NCI-H2081 (cell line): ENCODE data around the gene SYT14.
A peak's percentile ranks its signal among the peaks of the same experiment; 100 is the strongest.
"Not testable (repeated sequence)": the region's sequence is repeated elsewhere in the genome, so short reads cannot be mapped to it uniquely, and the experiment has no call there.

ENCODE experiments used
- DNase-seq, 2 experiments: peaks; one replicate each; lab custom pipeline; 2025; lab: John Stamatoyannopoulos, UW

The SYT14 gene

GRCh38 chr1:210117681-210118170 is 179.7 kb downstream of the SYT14 start:
- DNase-seq: no peak

DNA sequence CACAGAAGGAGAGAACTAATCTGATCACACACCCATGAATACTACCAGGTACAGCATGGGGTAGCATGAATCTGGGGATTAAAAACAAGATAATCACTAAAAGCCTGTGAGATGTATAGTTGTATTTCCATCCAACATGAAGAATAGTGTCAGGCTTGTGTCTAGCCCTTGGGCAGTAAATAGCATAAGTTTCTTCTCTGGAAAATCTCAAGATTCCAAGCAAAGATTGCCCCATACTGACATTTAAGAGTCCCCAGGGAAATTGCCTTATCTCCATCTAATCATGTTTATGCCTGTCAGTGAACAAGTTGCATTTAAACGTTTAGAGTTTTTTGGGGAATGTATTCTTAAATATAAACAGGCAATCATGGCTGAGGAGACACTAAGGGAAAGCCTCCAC is 185.4 kb downstream of the SYT14 start:
- DNase-seq: no peak

- DNase-seq: peak in 1 of 2 experiments; percentile 35
Observed at GRCh38 chr1:210123924-210124589, 186.0 kb downstream of the SYT14 start.

DNA sequence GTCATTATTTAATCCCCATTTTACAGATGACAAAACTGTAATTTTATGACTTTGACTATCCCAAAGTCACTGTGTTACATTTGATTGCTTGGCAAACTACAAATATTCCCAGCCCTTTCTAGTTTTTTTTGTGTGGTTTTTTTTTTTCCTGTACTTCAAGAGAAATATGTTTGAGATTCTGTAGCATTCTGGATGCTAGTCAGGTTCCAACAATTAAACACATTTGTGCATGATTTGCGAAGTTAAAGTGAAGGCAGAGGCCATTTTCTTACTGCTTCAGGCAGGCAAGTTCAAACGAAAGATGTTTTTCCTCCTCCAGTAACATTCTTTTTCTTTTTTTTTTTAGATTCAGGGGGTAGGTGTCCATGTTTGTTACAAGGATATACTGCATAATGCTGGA is 186.7 kb downstream of the SYT14 start:
- DNase-seq: no peak

GRCh38 chr1:210125143-210125542 is 187.1 kb downstream of the SYT14 start:
- no peak for DNase-seq

DNA sequence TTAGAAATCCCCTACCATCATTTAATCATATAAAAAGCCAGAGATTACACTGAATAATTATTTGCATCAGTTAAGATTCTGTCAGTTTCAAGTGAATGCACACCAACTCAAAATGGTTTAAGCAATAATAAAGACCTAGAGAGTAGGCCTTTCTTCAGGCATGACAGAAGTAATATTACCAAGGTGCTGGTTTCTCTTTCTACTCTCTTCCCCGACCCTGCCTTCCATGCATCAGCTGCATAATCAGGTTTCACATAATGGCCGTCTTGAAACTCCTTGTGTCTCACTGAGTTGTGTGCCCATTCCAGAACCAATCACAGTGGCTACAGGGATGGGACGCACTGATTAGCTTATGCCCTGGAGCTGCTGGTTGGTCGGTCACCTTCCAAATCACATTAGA is 191.1 kb downstream of the SYT14 start:
- no peak for DNase-seq

- DNase-seq: no peak
Observed at GRCh38 chr1:210129759-210130158, 191.7 kb downstream of the SYT14 start.

GRCh38 chr1:210132582-210132981 is 194.6 kb downstream of the SYT14 start:
- DNase-seq: no peak

GRCh38 chr1:210143465-210144062 is 205.5 kb downstream of the SYT14 start:
- peak; percentile 67 to 75 for DNase-seq

- no peak for DNase-seq
Observed at GRCh38 chr1:210144736-210145135, 206.7 kb downstream of the SYT14 start.

GRCh38 chr1:210151052-210151672 is 213.1 kb downstream of the SYT14 start:
- DNase-seq: peak in 1 of 2 experiments; percentile 7

DNA sequence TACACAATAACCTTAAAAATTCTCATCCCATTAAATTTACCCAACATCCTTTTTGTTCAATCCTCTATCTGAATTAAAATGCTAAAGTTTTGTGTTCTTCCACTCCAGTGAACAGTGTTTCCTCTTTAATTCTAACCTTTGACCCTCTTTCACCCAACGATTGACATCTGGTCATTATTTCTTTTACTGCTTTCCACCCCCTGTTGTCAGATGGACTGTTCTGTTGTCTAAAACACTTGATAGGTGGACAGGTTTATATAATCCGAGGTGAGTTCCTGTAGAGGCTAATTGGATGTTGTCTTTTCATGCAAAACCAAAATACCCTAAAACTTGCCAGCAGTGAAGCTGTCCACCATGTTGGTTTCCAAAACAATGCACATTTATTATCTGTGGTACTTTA is 221.2 kb downstream of the SYT14 start:
- DNase-seq: no peak

- no peak for DNase-seq
Observed at GRCh38 chr1:210170220-210170619, 232.2 kb downstream of the SYT14 start.

GRCh38 chr1:210174133-210174532 is 236.1 kb downstream of the SYT14 start:
- DNase-seq: no peak

DNA sequence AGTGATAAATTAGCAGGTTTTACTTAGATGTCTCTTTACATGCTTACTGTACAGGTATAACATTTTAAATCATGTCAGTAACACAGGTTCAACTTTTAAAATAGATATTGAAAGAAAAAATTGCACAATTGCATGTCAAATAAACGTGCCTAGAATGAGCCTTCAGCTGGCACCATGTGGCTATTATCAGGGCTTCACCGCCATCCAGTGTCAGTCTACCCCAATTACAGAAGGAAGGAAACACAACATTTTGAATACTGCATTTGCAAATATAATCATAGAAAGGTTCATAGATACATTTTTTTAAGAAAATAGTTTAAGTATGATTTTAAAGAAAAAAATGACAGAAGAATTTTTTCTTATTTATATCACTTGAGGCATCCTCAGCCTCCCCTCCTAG is 247.0 kb downstream of the SYT14 start:
- DNase-seq: no peak

GRCh38 chr1:210187849-210188606 is 250.0 kb downstream of the SYT14 start:
- not testable (repeated sequence) for DNase-seq

GRCh38 chr1:210189426-210189825 is 251.4 kb downstream of the SYT14 start:
- DNase-seq: no peak

GRCh38 chr1:210195635-210196160 is 257.7 kb downstream of the SYT14 start:
- no peak for DNase-seq

GRCh38 chr1:210196266-210196665 is 258.2 kb downstream of the SYT14 start:
- DNase-seq: not testable (repeated sequence)

- no peak for DNase-seq
Observed at GRCh38 chr1:210198840-210199239, 260.8 kb downstream of the SYT14 start.

DNA sequence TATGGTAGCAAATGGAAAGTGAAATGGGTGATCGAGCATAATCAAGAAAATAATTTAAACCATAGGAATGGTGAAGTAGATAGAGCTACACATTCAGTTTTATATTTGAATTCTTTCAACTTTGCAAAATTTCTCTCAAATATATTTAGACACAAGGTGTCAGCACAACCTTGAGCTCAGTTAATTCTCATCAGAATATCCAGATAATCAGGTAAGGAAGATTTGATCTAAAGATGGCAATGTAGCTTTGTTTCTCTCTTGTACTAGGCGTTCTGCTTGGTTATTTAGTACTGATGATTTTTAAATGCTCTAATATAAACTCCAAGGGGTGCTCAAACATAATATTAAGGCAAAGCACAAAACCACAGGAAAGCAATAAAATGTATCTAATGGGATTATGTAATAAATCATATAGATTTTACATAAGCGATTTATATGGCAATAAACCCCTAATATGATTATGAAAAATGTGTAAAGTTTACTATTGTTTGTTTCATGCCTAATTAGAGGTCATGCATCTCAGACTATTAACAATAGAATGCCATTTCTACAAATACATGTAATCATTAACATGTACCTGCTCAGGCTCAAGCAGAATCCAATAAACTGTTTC is 262.2 kb downstream of the SYT14 start:
- no peak for DNase-seq

DNA sequence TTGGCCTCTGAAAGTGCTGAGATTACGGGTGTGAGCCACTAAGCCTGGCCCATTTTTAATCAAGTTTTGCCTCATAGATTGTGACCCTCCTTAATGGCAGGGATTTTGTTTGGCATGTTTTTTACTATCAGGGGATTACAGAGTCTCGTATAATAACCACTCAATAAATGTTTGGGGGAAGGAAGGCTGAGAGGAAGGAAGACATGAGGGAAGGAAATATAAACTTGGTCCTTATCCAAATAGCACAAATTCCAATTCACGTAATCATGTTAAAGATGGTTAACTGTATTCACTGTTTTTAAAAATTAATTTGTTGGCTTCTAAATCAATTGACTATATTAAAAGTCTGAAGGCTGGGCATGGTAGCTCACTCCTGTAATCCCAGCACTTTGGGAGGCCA is 263.7 kb downstream of the SYT14 start:
- DNase-seq: no peak
